ENCODE data around the gene CIITA.
"Not testable (repeated sequence)": the region's sequence is repeated elsewhere in the genome, so short reads cannot be mapped to it uniquely, and the experiment has no call there.

CIITA gene

GRCh38 chr16:10934325-10935107, 57.5 kb downstream of the CIITA start:
- in situ Hi-C loops (cut with MboI; ENCODE audit: low sequenced_read_pairs) = no loop called here

GRCh38 chr16:10935226-10935915, 58.4 kb downstream of the CIITA start:
- in situ Hi-C loops (cut with MboI; ENCODE audit: low sequenced_read_pairs) = no loop called here

DNA sequence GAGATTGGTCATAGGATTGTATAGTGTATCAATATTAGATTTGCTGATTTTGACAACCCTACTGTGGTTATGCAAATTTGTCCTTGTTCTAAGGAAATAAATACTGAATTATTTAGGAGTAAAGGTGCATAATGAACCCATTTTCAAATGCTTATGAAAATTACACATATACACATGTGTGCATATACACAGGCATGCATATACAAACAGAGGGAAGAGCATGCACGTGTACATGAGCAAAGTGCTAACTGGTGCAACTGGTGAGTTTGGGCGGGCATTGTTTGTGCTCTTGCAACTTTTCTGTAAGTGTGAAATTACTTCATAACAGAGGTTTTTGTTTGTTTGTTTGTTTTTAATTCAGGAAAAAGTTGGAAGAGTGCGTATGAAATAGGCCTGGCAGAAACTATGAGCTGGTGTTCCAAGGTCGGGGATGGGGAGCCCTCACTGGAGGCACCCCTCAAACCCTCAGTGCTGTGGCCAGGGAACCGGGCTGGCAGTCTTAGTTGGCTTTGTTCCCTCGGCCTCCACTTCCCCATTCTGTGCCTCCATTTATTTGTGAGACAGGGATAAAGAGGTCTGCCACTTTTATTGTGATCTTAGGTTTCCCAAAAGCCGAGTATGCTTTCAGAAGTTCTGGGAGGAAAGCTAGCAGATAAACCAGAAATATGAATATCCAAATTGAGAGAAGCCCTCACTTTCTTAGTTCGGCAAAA, 59.4 kb downstream of the CIITA start:
- in situ Hi-C loops (cut with MboI; ENCODE audit: low sequenced_read_pairs) = no loop called here

GRCh38 chr16:10937068-10937859, 60.3 kb downstream of the CIITA start:
- in situ Hi-C loops (cut with MboI; ENCODE audit: low sequenced_read_pairs) = no loop called here

GRCh38 chr16:10938321-10938720, 61.3 kb downstream of the CIITA start:
- in situ Hi-C loops (cut with MboI; ENCODE audit: low sequenced_read_pairs) = no loop called here

GRCh38 chr16:10938796-10939648, 62.0 kb downstream of the CIITA start:
- in situ Hi-C loops (cut with MboI; ENCODE audit: low sequenced_read_pairs) = no loop called here

DNA sequence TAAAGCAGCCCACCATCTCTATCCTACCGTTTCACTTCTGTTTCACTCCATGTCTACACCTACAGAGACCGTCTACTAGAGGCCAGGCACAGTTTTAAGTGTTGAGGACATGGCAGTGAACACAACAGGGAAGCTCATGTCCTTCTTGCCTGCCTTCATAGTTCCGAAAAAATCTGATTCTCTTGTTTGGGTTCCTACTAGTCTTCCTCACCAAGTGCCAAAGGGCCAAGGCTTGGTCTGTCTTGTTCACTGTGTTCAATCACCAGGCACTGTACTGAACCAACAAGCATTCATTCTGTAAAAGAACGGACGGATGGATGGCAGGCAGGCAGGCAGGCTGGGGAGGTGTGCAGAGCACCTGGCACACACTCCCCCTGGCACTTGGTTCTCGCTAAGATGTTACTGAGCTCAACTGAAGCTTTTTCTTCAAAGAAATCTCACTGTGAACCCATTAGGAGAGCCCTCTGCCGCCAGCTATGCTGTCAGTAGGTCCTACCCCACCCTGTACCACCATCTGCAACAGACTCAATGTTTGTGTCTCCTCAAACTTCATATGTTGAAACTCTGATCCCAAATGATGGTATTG, 62.7 kb downstream of the CIITA start:
- in situ Hi-C loops (cut with MboI; ENCODE audit: low sequenced_read_pairs) = no loop called here

- in situ Hi-C loops (cut with MboI; ENCODE audit: low sequenced_read_pairs) = no loop called here
Observed at GRCh38 chr16:10940501-10941079, 63.6 kb downstream of the CIITA start.

- in situ Hi-C loops (cut with MboI; ENCODE audit: low sequenced_read_pairs) = no loop called here
Observed at GRCh38 chr16:10941127-10941933, 64.3 kb downstream of the CIITA start.

DNA sequence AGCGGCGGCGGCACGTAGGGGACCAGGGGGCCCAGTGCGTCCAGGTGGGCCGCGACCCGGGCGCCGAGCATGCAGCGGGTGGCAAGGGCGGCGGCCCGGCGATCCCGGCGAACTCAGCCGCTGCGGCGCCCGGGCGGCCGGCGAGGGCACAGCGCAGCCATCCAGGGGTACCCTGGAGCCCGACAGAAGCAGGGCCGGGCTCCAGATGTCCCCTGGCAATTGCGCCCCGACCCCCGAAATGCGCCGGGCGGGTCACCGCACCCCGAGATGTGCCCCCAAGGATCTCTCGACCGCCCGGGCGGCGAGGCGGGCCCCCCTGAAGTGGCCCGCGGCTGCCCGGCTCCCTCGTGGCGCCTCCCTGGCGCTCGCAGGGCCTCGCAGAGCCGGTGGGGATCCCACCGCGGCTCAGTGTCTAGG, 64.9 kb downstream of the CIITA start:
- in situ Hi-C loops (cut with MboI; ENCODE audit: low sequenced_read_pairs) = not testable (repeated sequence)

DNA sequence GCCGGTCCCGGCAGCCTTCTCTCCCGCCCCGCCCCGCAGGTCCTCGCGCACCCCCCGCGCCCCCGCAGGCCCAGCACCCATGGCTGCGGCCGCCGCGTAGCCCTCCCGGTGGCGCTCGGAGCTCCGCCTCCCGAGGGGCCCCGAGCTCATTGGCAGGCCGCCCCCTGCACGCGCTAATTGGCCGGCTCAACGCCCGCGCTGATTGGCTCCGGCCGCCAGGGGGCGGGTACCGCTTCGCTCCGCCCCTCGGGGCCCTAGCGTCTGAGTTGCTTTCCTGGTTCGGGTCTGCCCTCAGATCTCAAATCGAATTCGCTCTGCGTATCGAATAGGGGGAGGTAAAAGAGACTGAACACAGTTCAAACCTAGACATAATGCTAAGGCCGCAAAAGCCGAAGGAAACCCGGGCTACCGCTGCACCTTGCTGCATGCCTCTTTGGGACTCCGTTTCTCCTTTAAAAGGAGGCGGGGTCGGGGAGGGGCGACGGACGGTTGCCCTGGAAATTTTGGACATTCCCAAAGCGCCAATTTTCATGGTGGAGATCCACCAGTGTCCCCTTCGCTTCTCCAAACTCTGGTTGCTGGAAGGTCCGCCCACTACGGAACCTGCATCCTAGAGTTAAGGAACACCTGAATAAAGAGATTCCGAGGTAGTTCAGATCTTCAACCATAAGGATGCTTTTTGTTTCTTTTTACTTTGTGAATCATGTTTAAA, 65.5 kb downstream of the CIITA start, which contains the start of gene DEXI:
DEXI (minus strand) TSS at position 117 of the 712 bp plus-strand sequence. CDS start 463 bp downstream, outside the sequence.
- in situ Hi-C loops (cut with MboI; ENCODE audit: low sequenced_read_pairs) = no loop called here

DNA sequence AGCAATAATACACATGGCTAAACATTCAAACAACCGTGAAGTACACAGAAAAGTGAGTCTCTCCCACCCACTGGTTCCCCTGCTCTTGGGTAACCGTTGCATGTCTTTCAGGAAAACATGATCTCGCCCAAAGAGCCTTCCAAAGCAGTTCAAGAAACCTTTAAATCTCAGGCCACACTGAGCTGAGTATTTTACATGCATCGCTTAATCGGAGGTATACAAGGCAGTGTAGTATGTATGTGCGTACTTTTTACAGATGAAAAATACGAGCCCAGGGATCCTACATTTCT, 66.0 kb downstream of the CIITA start:
- in situ Hi-C loops (cut with MboI; ENCODE audit: low sequenced_read_pairs) = no loop called here

GRCh38 chr16:10944249-10945064, 67.5 kb downstream of the CIITA start, which contains the start of gene CLEC16A:
Gene CLEC16A, plus strand, starts transcription at chr16:10944564. Its CDS starts 154 bp downstream, at chr16:10944718.
- in situ Hi-C loops (cut with MboI; ENCODE audit: low sequenced_read_pairs) = no loop called here

- in situ Hi-C loops (cut with MboI; ENCODE audit: low sequenced_read_pairs) = no loop called here
Observed at GRCh38 chr16:10945065-10945787, 68.2 kb downstream of the CIITA start.

GRCh38 chr16:10946308-10946707, 69.3 kb downstream of the CIITA start:
- in situ Hi-C loops (cut with MboI; ENCODE audit: low sequenced_read_pairs) = no loop called here

GRCh38 chr16:10947211-10947787, 70.3 kb downstream of the CIITA start:
- in situ Hi-C loops (cut with MboI; ENCODE audit: low sequenced_read_pairs) = no loop called here
